OCI-LY7 (cell line): Measurements from ENCODE around the gene MILR1.

Experiments
- CTCF ChIP-seq: fragments of 200-600 bp; sonication (generic); conservative IDR thresholded peaks from 2 replicates; pipeline ENCODE4 v1.5.1; 2014; ENCODE audit warnings: mild to moderate bottlenecking, antibody characterized with exemption, low read length, moderate library complexity, mixed read lengths
- EZH2phosphoT487 ChIP-seq: fragments of 200-600 bp; sonication (generic); IDR thresholded peaks from 2 replicates; pipeline ENCODE4 v1.6.1; 2018; ENCODE audit warnings: low read depth, borderline replicate concordance, mild to moderate bottlenecking, mixed run types, antibody characterized with exemption, low read length, moderate library complexity, mixed read lengths

GRCh38 chr17:64403881-64404460 lies 44.9 kb upstream of the MILR1 start:
- TF ChIP-seq EZH2phosphoT487 (no peak), CTCF (no peak)
